GM19193 (cell line): Measurements from ENCODE around the gene MSANTD1.

Experiments
- POLR2A ChIP-seq: IDR thresholded peaks from 4 replicates; pipeline ENCODE4 v1.6.1; 2011; ENCODE audit not compliant: insufficient read depth, insufficient read length; ENCODE audit errors: extremely low read depth

Gene MSANTD1

GRCh38 chr4:3257556-3258482 is 8.9 kb downstream of the MSANTD1 start:
- no peak for TF ChIP-seq POLR2A

- TF ChIP-seq POLR2A: no peak
Measured at GRCh38 chr4:3261411-3262207, 12.7 kb downstream of the MSANTD1 start.

DNA sequence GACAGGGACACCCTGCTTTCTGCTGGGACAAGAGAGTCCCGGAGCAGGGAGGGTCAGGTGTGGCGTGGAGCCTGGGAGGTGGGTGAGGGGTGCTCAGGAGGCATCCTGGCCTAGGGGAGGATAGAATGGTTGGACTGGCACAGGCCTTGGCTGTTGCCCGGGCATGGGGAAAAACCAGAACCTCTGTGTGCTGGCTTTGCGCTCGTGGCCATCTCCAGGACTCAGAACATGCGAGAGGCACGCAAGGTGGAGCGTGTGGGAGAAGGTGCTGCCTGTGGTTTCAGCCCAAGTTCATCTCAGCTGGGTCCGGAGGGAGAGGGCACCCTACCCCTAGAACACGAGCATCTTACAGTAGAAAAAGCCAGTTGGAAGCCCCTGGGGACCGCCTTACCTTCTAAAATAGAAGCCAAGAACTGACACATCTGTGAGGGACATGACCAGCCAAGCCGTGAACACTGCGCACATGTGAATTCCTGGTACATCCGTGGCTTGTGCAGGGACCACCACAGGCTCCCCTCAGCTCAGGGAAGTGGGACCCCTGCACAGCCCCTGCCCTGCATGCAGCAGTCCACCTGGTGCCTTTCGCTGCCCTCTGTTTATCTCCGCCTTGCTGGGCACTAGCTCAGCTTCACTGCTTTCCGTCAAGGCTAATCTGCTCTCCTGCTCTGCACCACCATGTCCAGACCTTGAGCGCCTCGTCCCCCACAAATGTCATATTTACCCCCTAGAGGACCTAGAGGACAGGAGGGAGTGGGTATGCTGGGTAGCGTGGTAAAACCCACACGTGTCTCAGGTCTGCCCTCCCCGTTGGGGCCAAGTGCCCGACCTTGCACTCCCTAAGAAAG is 13.5 kb downstream of the MSANTD1 start:
- TF ChIP-seq POLR2A: no peak

DNA sequence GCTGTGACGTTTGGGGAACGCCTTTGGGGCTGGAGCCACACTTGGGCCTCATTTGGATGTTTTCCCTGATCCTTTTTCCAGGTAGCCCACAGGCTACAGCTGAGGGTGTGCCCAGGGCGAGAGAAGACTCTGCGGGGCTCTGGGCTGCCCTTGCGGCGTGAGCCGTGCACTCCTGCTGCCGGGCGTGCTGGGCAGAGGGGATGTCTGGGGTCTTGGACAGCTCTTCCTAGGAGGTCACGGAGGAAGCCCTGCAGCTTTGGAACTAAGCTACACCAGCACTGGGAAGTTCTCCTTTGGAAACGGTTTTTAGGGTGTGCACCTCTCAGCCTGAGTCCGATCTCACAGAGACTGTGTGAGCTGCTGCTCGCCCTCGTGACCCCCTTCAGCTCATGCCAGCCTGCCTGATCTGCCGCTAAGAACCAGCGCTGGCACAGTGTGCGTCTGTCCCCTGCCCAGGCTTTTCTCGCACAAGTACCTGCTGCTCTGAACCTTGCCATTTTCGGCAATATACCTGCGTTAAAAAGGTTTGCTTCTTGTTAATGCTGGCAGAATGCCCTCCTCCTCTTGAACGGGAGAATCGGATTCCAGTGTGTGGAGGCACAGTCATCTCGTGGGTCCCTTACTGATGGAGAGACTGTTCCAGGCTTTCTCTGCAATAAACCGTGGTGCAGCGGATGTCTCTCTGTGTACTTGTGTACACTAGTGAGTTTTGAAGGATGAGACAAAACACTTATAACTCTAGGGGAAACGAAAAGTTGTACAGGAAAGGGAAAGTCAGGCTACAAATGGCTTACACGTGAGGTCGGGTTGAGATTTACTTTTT is 14.3 kb downstream of the MSANTD1 start:
- TF ChIP-seq POLR2A: no peak

DNA sequence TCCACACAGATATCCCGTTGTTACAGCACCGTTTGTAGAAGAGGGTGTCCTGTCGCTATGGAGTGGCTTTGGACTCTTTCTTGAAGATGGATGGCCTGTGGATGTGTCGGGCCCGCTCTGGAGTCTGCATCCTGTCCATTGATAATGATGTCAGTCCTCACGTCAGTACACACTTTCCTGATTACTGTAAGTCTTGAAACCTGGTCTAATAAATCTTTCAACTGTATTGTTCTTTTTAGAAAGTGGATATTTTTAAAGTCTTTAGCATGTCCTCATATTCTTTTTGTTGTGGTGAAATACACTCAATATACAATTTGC is 14.9 kb downstream of the MSANTD1 start:
- no peak for TF ChIP-seq POLR2A

GRCh38 chr4:3266076-3266475 is 17.1 kb downstream of the MSANTD1 start:
- TF ChIP-seq POLR2A: no peak

GRCh38 chr4:3267576-3268394 is 18.8 kb downstream of the MSANTD1 start:
- TF ChIP-seq POLR2A: no peak

GRCh38 chr4:3268395-3269104 is 19.6 kb downstream of the MSANTD1 start:
- TF ChIP-seq POLR2A: no peak

GRCh38 chr4:3269105-3269927 is 20.4 kb downstream of the MSANTD1 start:
- TF ChIP-seq POLR2A: no peak

DNA sequence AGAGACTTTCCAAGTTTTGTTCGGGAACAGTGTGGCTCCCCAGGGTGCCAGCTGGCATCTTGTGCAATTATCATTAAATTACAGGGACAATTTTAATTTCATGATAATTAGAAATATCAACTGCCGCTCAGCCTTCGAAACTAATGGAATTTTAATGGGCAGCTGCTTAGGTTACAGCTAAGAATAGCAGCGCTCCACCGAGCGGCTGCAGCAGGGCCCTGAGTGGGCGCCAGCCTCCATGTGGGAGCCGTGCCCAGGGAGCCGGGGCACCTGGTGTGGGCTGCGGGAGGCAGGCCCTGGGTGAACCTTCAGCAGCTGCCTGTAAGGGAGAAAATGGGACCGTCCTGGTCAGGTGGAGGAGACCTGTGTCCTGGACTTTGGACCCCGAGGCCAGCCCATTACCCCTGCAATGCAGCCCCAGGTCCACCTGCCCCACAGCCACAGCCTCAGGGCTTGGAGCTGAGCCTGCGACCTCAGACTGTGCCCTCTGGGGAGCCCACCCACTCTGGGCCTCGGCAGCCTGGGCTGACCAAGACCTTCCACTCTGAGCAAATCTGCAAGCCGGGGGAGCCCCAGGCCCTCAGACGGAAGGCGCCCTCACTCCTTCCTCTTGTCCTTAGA is 21.1 kb downstream of the MSANTD1 start:
- no peak for TF ChIP-seq POLR2A

DNA sequence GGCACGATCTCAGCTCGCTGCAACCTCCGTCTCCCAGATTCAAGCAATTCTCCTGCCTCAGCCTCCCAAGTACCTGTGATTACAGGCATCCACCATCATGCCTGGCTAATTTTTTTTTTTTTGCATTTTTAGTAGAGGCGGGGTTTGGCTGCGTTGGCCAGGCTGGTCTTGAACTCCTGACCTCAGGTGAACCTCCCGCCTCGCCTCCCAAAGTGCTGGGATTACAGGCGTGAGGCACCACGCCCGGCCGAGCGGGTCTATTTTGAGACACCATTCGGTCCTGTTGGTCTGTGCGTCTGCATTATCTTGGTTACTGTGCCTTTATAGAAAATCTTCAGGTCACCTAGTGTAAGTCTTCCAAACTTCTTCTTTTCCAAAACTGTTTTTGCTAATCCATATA is 22.2 kb downstream of the MSANTD1 start:
- no peak for TF ChIP-seq POLR2A

GRCh38 chr4:3276986-3277385 is 28.0 kb downstream of the MSANTD1 start:
- no peak for TF ChIP-seq POLR2A
